ENCODE measurements around the gene NOL12. TPM values are rescaled to one million over a fixed set of nuclear protein-coding genes. Genes with fewer than 3 reads are reported as not detected.
"Not testable (repeated sequence)": the region's sequence is repeated elsewhere in the genome, so short reads cannot be mapped to it uniquely, and the experiment has no call there.

Gene NOL12
- total RNA-seq, 1 experiment from 2014 or later = 30.4 TPM

- DNase-seq = no peak
- Histone ChIP-seq H3K9ac (ENCODE audit: extremely low read depth, insufficient read length, low read length) (no peak overlapping the region), H3K4me1 (ENCODE audit: insufficient read depth, low read length) (peaks cover 2% of the 10 kb centered on the region; the same call in 1 of the 2 replicates), H3K18ac (ENCODE audit: insufficient read length, low read depth, low read length) (no peak overlapping the region), H4K91ac (ENCODE audit: insufficient read length, low read depth, low read length) (no peak overlapping the region), H2BK20ac (ENCODE audit: low read depth, low read length, poor library complexity, severe bottlenecking) (no peak overlapping the region), H3K23me2 (ENCODE audit: insufficient read length, low read depth, low read length, poor library complexity, severe bottlenecking) (no peaks in the 10 kb centered on the region), H2BK120ac (ENCODE audit: low read depth, low read length, poor library complexity, severe bottlenecking) (no peak overlapping the region), H3K9me3 (ENCODE audit: control insufficient read depth, low read depth, low read length) (no peaks in the 10 kb centered on the region), H3K23ac (ENCODE audit: insufficient read length, low read depth, low read length) (no peak overlapping the region), H3K27me3 (ENCODE audit: insufficient read depth, low read length) (no peaks in the 10 kb centered on the region), H2BK5ac (ENCODE audit: insufficient read length, low read length) (no peak overlapping the region), H3K79me1 (ENCODE audit: insufficient read depth, low read depth, low read length, poor library complexity, severe bottlenecking) (no peaks in the 10 kb centered on the region), H4K5ac (ENCODE audit: insufficient read length, low read depth, low read length) (no peak overlapping the region), H2AFZ (ENCODE audit: low read length) (no peak overlapping the region), H3K14ac (ENCODE audit: insufficient read depth, low read length) (no peak overlapping the region), H2BK12ac (ENCODE audit: insufficient read length, low read depth, low read length) (no peak overlapping the region), H3K27ac (ENCODE audit: insufficient read length, low read depth, low read length) (no peak overlapping the region), H2BK15ac (ENCODE audit: low read depth, low read length) (no peak overlapping the region), H3K79me2 (ENCODE audit: insufficient read depth, low read length) (no peaks in the 10 kb centered on the region), H2AK5ac (ENCODE audit: insufficient read length, low read length) (no peak overlapping the region), H3K56ac (ENCODE audit: insufficient read length, low read depth, low read length) (no peak overlapping the region), H4K8ac (replicated peaks; ENCODE audit: insufficient read length, low read depth, low read length) (no peak overlapping the region), H4K20me1 (ENCODE audit: control insufficient read depth, insufficient read depth, insufficient read length) (no peaks in the 10 kb centered on the region), H3T11ph (ENCODE audit: low read length) (no peak overlapping the region), H3K4ac (ENCODE audit: low read depth, low read length) (no peak overlapping the region), H3K4me2 (ENCODE audit: insufficient read depth, insufficient read length, low read length) (no peak overlapping the region)
- H3K27me3 Mint-ChIP-seq (ENCODE audit: low read depth) = peaks cover 1% of the 10 kb centered on the region
- no peak overlapping the region; a peak in 1 of 5 replicates for H3K4me3 Mint-ChIP-seq
- WGBS (ENCODE audit: extremely low coverage, insufficient read length, low lambda C conversion rate) = no CpG with 5 or more reads among the region's 15 CpGs
- H3K9me3 Mint-ChIP-seq = no peaks in the 10 kb centered on the region
- H3K4me1 Mint-ChIP-seq = peaks cover 11 to 13% of the 10 kb centered on the region in 2 experiments
- no peak for TF ChIP-seq CTCF (conservative IDR thresholded peaks at IDR 0.05)
- H3K36me3 Mint-ChIP-seq (ENCODE audit: insufficient read depth in 1 of 3, low read depth in 3 of 3) = peaks cover 19 to 49% (median 42%) of the 10 kb centered on the region in 3 experiments
- H3K27ac Mint-ChIP-seq = no peak overlapping the region
These were observed 6.6 kb downstream of the NOL12 start for GRCh38 chr22:37692627-37693285.

- H3K79me1 ChIP-seq (ENCODE audit: insufficient read depth, low read depth, low read length, poor library complexity, severe bottlenecking); H2AFZ ChIP-seq (ENCODE audit: low read length); H3K23me2 ChIP-seq (ENCODE audit: insufficient read length, low read depth, low read length, poor library complexity, severe bottlenecking); H3K9me3 ChIP-seq (ENCODE audit: control insufficient read depth, low read depth, low read length); H3K18ac ChIP-seq (ENCODE audit: insufficient read length, low read depth, low read length); H3K27me3 Mint-ChIP-seq (ENCODE audit: low read depth); H3K9me3 Mint-ChIP-seq; H3K4me2 ChIP-seq (ENCODE audit: insufficient read depth, insufficient read length, low read length); H2BK12ac ChIP-seq (ENCODE audit: insufficient read length, low read depth, low read length); H3K4ac ChIP-seq (ENCODE audit: low read depth, low read length); H2BK20ac ChIP-seq (ENCODE audit: low read depth, low read length, poor library complexity, severe bottlenecking); DNase-seq; H3K27me3 ChIP-seq (ENCODE audit: insufficient read depth, low read length); H3K27ac Mint-ChIP-seq; H4K20me1 ChIP-seq (ENCODE audit: control insufficient read depth, insufficient read depth, insufficient read length); H2BK120ac ChIP-seq (ENCODE audit: low read depth, low read length, poor library complexity, severe bottlenecking); H3K79me2 ChIP-seq (ENCODE audit: insufficient read depth, low read length); H3K14ac ChIP-seq (ENCODE audit: insufficient read depth, low read length); H4K8ac ChIP-seq (replicated peaks; ENCODE audit: insufficient read length, low read depth, low read length); H4K91ac ChIP-seq (ENCODE audit: insufficient read length, low read depth, low read length); H3K4me3 Mint-ChIP-seq; H2BK15ac ChIP-seq (ENCODE audit: low read depth, low read length); H3K56ac ChIP-seq (ENCODE audit: insufficient read length, low read depth, low read length); H3T11ph ChIP-seq (ENCODE audit: low read length); H3K9ac ChIP-seq (ENCODE audit: extremely low read depth, insufficient read length, low read length); H3K4me1 ChIP-seq (ENCODE audit: insufficient read depth, low read length); H2AK5ac ChIP-seq (ENCODE audit: insufficient read length, low read length); H4K5ac ChIP-seq (ENCODE audit: insufficient read length, low read depth, low read length); H2BK5ac ChIP-seq (ENCODE audit: insufficient read length, low read length); H3K23ac ChIP-seq (ENCODE audit: insufficient read length, low read depth, low read length); H3K27ac ChIP-seq (ENCODE audit: insufficient read length, low read depth, low read length): not testable (repeated sequence)
- WGBS (ENCODE audit: extremely low coverage, insufficient read length, low lambda C conversion rate) = no CpG with 5 or more reads among the region's 7 CpGs
- peaks cover 11 to 12% of the 10 kb centered on the region in 2 experiments for H3K4me1 Mint-ChIP-seq
- H3K36me3 Mint-ChIP-seq (ENCODE audit: insufficient read depth in 1 of 3, low read depth in 3 of 3) = peaks cover 14 to 42% (median 37%) of the 10 kb centered on the region in 3 experiments
These were observed 8.0 kb downstream of the NOL12 start for GRCh38 chr22:37694131-37694530.

Measured in H9 (cell line).